Caco-2 (cell line): ENCODE results near the gene ADGRL3. TPM values are rescaled to one million over a fixed set of nuclear protein-coding genes. Genes with fewer than 3 reads are reported as not detected.

Experiments
- BruUV-seq: library from RNA; stranded (reverse); fragments of 400-500 nt; replicated peaks from 2 replicates; lab custom pipeline; 2021; lab: Mats Ljungman, UMichigan
- CTCF ChIA-PET: fragments of 300-600 bp; sonication (Branson Sonifier 250); formaldehyde crosslinking; loops from one replicate; lab custom pipeline; 2022; ENCODE audit warnings: antibody characterized with exemption; lab: Charles Lee
- POLR2A ChIA-PET: fragments of 300-600 bp; sonication (Branson Sonifier 250); formaldehyde crosslinking; loops from one replicate; lab custom pipeline; 2022; ENCODE audit warnings: antibody characterized with exemption; lab: Charles Lee
- DNase-seq, 2 experiments: peaks; one replicate each; pipeline versions ENCODE4 v3.0.0 to v3.0.0-alpha.2; 2020 to 2022
- H3K27me3 ChIP-seq: replicated peaks from 2 replicates; pipeline ENCODE4 v1.6.0; 2011; ENCODE audit warnings: low read length; ENCODE audit not compliant: control insufficient read depth, insufficient read depth
- H3K36me3 ChIP-seq: 2 replicates; pipeline ENCODE4 v1.5.1; 2011; ENCODE audit warnings: low read length; ENCODE audit not compliant: control insufficient read depth, insufficient read depth
- H3K4me1 ChIP-seq: fragments of 250-450 bp; sonication (Bioruptor Pico); 2 replicates; pipeline ENCODE4 v1.5.1; 2020; ENCODE audit warnings: mild to moderate bottlenecking
- H3K4me3 ChIP-seq: 2 replicates; pipeline ENCODE4 v1.5.1; 2011; ENCODE audit warnings: low read depth, mild to moderate bottlenecking, control low read depth, low read length
- H3K9me3 ChIP-seq: fragments of 250-450 bp; sonication (Bioruptor Pico); 2 replicates; pipeline ENCODE4 v1.5.1; 2020; ENCODE audit warnings: mild to moderate bottlenecking, moderate library complexity
- H3K27ac Mint-ChIP-seq: one replicate; pipeline ENCODE4 v1.8.0; 2022; ENCODE audit warnings: mixed read lengths; ENCODE audit not compliant: unreplicated experiment
- H3K27me3 Mint-ChIP-seq: one replicate; pipeline ENCODE4 v1.8.0; 2022; ENCODE audit warnings: mixed read lengths; ENCODE audit not compliant: insufficient read depth, unreplicated experiment
- H3K36me3 Mint-ChIP-seq: one replicate; pipeline ENCODE4 v1.8.0; 2022; ENCODE audit warnings: mild to moderate bottlenecking, mixed read lengths; ENCODE audit not compliant: insufficient read depth, unreplicated experiment
- H3K4me1 Mint-ChIP-seq: one replicate; pipeline ENCODE4 v1.8.0; 2022; ENCODE audit warnings: low read depth, mixed read lengths; ENCODE audit not compliant: unreplicated experiment
- H3K4me3 Mint-ChIP-seq: one replicate; pipeline ENCODE4 v1.8.0; 2022; ENCODE audit warnings: mild to moderate bottlenecking, moderate library complexity, mixed read lengths; ENCODE audit not compliant: unreplicated experiment
- H3K9me3 Mint-ChIP-seq: one replicate; pipeline ENCODE4 v1.8.0; 2022; ENCODE audit warnings: mixed read lengths; ENCODE audit not compliant: unreplicated experiment
- intact Hi-C: fragments of 100-400 bp; cut with micrococcal nuclease; formaldehyde crosslinking; loops from one replicate; pipeline ENCODE4 v1.10.0; 2022; ENCODE audit not compliant: unreplicated experiment
- total RNA-seq: library from RNA; stranded (reverse); gene quantifications from 2 replicates; pipeline ENCODE4 v1.2.3, GENCODE V29; 2022
- TF ChIP-seq, protein P1 (sequence below), 2 experiments: fragments of 200-600 bp in 1 of 2; IDR thresholded peaks; 1 replicate in 1 of 2; 2 replicates in 1 of 2; pipeline versions ENCODE4 v1.5.1 to v1.8.0; 2011 to 2022; ENCODE audit warnings: antibody characterized with exemption in 1 of 2, control low read depth in 1 of 2, inconsistent platforms in 1 of 2, low read depth in 1 of 2, low read length in 1 of 2, mild to moderate bottlenecking in 1 of 2, moderate library complexity in 1 of 2; ENCODE audit not compliant: insufficient read depth in 1 of 2, severe bottlenecking in 1 of 2, unreplicated experiment in 1 of 2

Gene ADGRL3
- total RNA-seq, 1 experiment from 2014 or later: 1.5 TPM

DNA sequence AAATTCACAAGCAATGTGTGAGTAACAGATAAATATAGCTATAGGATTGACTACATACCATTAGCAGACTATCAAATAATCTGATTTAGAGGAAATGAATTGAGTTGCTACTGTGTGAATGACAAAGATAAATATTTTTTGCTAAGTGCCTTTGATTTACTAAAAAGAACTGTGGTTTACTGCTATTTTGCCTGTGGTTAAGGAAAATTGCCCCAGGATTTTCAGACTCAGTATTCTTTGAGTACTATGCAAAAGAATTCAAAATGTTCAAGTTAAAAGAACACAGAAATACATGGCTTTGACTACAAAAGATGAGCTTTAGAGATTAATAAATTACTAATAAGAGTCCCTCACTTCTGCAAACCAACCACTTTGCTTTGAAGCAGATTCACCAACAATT lies 853.8 kb downstream of the ADGRL3 start:
- no peaks in the 10 kb centered on the region for H3K27me3 ChIP-seq
- H3K9me3 ChIP-seq: no peaks in the 10 kb centered on the region
- no peak overlapping the region for H3K4me3 ChIP-seq
- Mint-ChIP-seq H3K4me3 (no peak overlapping the region), H3K9me3 (no peaks in the 10 kb centered on the region), H3K27ac (no peak overlapping the region), H3K36me3 (no peaks in the 10 kb centered on the region), H3K4me1 (no peaks in the 10 kb centered on the region), H3K27me3 (no peaks in the 10 kb centered on the region)
- intact Hi-C loops: no loop called here
- DNase-seq: no peak
- ChIA-PET CTCF (no interaction called here), POLR2A (no interaction called here)
- H3K36me3 ChIP-seq: no peaks in the 10 kb centered on the region
- H3K4me1 ChIP-seq: no peaks in the 10 kb centered on the region
- no TSS peak for BruUV-seq
- TF ChIP-seq, protein P1, sequence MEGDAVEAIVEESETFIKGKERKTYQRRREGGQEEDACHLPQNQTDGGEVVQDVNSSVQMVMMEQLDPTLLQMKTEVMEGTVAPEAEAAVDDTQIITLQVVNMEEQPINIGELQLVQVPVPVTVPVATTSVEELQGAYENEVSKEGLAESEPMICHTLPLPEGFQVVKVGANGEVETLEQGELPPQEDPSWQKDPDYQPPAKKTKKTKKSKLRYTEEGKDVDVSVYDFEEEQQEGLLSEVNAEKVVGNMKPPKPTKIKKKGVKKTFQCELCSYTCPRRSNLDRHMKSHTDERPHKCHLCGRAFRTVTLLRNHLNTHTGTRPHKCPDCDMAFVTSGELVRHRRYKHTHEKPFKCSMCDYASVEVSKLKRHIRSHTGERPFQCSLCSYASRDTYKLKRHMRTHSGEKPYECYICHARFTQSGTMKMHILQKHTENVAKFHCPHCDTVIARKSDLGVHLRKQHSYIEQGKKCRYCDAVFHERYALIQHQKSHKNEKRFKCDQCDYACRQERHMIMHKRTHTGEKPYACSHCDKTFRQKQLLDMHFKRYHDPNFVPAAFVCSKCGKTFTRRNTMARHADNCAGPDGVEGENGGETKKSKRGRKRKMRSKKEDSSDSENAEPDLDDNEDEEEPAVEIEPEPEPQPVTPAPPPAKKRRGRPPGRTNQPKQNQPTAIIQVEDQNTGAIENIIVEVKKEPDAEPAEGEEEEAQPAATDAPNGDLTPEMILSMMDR (IDR thresholded peaks at IDR 0.05; ENCODE audit: insufficient read depth in 1 of 2, low read depth in 1 of 2, low read length in 1 of 2, severe bottlenecking in 1 of 2, unreplicated experiment in 1 of 2): no peak

DNA sequence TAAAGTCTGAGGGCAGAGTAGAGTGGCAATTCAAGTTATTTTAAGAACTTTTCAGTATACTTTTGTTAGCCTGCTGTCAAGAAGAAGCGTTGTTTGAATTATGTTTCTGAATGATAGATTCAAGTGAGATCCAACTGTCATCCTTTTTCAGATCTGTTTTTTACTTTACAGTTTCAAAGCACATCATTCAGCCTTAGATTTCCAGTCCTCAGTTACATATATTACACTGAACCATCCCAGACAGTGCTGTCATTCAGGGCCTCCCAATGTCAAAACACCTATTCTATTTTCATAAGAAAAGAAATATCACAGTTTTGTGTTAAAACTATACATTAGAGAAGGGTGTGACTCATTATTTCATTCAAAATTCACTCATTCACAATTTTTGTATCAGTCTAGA lies 856.9 kb downstream of the ADGRL3 start:
- H3K27me3 Mint-ChIP-seq: no peaks in the 10 kb centered on the region
- no TSS peak for BruUV-seq
- intact Hi-C loops: no loop called here
- no peak overlapping the region for H3K27ac Mint-ChIP-seq
- H3K27me3 ChIP-seq: no peaks in the 10 kb centered on the region
- ChIA-PET CTCF (no interaction called here), POLR2A (no interaction called here)
- H3K4me3 Mint-ChIP-seq: no peak overlapping the region
- DNase-seq: no peak
- H3K36me3 ChIP-seq: no peaks in the 10 kb centered on the region
- H3K4me1 ChIP-seq: no peaks in the 10 kb centered on the region
- H3K4me3 ChIP-seq: no peak overlapping the region
- H3K9me3 Mint-ChIP-seq: no peaks in the 10 kb centered on the region
- TF ChIP-seq, protein P1 (IDR thresholded peaks at IDR 0.05; ENCODE audit: insufficient read depth in 1 of 2, low read depth in 1 of 2, low read length in 1 of 2, severe bottlenecking in 1 of 2, unreplicated experiment in 1 of 2): no peak
- no peaks in the 10 kb centered on the region for H3K36me3 Mint-ChIP-seq
- H3K9me3 ChIP-seq: no peaks in the 10 kb centered on the region
- H3K4me1 Mint-ChIP-seq: no peaks in the 10 kb centered on the region

DNA sequence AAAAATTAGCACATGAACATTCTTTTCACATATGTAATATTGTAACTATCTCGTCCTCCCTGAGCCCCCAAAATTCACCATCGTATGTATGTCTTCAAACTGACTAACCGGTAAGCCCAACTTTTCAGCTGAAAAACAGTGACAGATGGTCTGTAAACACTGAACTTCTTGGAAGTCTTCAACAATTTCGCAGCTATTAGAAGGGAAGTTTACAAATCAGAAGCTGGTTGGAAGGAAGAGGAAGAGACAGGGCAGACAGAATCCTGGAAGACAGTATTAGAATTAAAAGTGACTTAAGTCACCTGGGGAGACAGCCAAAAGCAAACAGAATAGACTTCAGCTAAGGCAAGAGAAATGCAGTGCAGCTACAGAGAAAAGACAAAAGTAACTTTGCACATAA lies 858.4 kb downstream of the ADGRL3 start:
- no peak overlapping the region for H3K4me3 ChIP-seq
- TF ChIP-seq, protein P1 (IDR thresholded peaks at IDR 0.05; ENCODE audit: insufficient read depth in 1 of 2, low read depth in 1 of 2, low read length in 1 of 2, severe bottlenecking in 1 of 2, unreplicated experiment in 1 of 2): no peak
- no peaks in the 10 kb centered on the region for H3K9me3 Mint-ChIP-seq
- no peaks in the 10 kb centered on the region for H3K9me3 ChIP-seq
- H3K4me1 ChIP-seq: no peaks in the 10 kb centered on the region
- DNase-seq: no peak
- CTCF ChIA-PET: no interaction called here
- intact Hi-C loops: no loop called here
- H3K27me3 Mint-ChIP-seq: no peaks in the 10 kb centered on the region
- no peaks in the 10 kb centered on the region for H3K36me3 ChIP-seq
- H3K27ac Mint-ChIP-seq: no peak overlapping the region
- H3K4me1 Mint-ChIP-seq: no peaks in the 10 kb centered on the region
- H3K4me3 Mint-ChIP-seq: no peak overlapping the region
- POLR2A ChIA-PET: no interaction called here
- no peaks in the 10 kb centered on the region for H3K27me3 ChIP-seq
- BruUV-seq: no TSS peak
- no peaks in the 10 kb centered on the region for H3K36me3 Mint-ChIP-seq
